ENCODE measurements around the gene ECE2.
"Not testable (repeated sequence)": the region's sequence is repeated elsewhere in the genome, so short reads cannot be mapped to it uniquely, and the experiment has no call there.

Gene ECE2

DNA sequence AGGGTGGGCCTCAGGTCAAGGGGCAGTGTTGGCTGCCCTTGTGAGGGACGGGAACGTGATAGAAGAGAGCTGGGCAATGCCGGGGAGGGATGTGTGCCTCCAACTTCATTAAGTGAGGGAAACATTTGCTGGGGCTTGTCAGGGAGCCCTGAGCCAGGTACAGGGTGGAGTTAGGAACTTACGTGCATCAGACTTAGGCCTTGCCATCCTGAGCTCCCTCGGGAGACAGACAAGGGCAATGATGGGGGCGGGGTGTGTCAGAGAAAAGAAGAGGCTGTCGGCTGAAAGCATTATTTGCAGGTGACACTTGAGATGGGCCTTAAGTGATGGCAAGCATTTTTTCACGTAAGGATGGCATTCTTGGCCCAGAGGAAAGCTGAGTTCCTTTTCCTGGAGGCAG lies 63.2 kb downstream of the ECE2 start:
- DNase-seq, result no peak

DNA sequence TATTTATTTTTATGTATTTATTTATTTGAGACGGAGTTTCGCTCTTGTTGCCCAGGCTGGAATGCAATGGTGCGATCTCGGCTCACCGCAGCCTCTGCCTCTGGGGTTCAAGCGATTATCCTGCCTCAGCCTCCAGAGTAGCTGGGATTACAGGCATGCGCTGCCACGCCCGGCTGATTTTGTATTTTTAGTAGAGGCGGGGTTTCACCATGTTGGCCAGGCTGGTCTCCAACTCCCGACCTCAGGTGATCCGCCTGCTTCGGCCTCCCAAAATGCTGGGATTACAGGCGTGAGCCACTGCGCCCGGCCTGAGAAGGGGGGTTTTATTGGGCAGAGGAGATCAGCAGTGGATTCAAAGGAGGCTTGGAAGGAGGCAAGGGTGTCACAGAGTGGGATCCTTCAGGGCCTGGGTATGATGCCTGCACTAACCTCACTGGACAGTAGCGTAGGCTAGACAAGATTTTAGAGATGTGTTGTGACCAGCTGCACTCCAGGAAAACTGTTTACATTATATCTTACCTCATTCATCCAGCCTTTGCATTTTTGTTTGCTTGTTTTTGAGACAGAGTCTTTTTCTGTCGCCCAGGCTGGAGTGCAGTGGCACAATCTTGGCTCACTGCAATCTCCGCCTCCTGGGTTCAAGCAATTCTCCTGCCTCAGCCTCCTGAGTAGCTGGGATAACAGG lies 63.8 kb downstream of the ECE2 start:
- DNase-seq, result not testable (repeated sequence)

DNA sequence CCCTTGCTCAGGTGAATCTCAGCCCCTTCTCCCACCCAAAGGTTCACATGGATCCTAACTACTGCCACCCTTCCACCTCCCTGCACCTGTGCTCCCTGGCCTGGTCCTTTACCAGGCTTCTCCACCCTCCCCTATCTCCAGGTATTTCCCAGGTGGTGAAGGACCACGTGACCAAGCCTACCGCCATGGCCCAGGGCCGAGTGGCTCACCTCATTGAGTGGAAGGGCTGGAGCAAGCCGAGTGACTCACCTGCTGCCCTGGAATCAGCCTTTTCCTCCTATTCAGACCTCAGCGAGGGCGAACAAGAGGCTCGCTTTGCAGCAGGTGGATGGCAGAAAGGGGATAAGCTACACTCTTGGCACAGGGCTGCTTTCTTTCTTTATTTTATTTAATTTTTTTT lies 66.1 kb downstream of the ECE2 start:
- no peak for DNase-seq

Measured in CD4-positive, alpha-beta T cell treated with Interleukin-6 for 4 hours (primary cell).